ENCODE data around the gene C17orf67. TPM values are rescaled to one million over a fixed set of nuclear protein-coding genes. Genes with fewer than 3 reads are reported as not detected.

The C17orf67 gene
- total and polyA plus RNA-seq, 2 experiments from 2014 or later = 1.0 to 3.7 TPM

DNA sequence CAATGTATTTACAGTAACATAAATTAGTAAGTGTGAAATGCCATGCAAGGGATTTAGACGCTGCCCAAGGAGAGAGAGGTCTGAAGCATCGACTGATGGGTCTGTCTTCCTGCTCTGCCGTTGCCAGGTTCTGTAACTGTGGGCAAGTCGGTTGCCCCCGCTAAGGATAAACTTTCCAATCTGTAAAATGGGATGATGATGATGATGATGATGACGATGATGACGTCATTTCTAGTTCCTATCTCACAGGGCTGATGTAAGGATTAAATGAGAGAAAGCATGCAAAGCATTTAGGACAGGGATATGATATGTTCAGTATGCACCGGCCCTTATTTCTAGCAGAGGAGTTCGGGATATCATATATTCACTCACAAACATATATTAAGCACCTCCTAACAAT is 54.8 kb downstream of the C17orf67 start (continued):
- TF ChIP-seq, protein P1, sequence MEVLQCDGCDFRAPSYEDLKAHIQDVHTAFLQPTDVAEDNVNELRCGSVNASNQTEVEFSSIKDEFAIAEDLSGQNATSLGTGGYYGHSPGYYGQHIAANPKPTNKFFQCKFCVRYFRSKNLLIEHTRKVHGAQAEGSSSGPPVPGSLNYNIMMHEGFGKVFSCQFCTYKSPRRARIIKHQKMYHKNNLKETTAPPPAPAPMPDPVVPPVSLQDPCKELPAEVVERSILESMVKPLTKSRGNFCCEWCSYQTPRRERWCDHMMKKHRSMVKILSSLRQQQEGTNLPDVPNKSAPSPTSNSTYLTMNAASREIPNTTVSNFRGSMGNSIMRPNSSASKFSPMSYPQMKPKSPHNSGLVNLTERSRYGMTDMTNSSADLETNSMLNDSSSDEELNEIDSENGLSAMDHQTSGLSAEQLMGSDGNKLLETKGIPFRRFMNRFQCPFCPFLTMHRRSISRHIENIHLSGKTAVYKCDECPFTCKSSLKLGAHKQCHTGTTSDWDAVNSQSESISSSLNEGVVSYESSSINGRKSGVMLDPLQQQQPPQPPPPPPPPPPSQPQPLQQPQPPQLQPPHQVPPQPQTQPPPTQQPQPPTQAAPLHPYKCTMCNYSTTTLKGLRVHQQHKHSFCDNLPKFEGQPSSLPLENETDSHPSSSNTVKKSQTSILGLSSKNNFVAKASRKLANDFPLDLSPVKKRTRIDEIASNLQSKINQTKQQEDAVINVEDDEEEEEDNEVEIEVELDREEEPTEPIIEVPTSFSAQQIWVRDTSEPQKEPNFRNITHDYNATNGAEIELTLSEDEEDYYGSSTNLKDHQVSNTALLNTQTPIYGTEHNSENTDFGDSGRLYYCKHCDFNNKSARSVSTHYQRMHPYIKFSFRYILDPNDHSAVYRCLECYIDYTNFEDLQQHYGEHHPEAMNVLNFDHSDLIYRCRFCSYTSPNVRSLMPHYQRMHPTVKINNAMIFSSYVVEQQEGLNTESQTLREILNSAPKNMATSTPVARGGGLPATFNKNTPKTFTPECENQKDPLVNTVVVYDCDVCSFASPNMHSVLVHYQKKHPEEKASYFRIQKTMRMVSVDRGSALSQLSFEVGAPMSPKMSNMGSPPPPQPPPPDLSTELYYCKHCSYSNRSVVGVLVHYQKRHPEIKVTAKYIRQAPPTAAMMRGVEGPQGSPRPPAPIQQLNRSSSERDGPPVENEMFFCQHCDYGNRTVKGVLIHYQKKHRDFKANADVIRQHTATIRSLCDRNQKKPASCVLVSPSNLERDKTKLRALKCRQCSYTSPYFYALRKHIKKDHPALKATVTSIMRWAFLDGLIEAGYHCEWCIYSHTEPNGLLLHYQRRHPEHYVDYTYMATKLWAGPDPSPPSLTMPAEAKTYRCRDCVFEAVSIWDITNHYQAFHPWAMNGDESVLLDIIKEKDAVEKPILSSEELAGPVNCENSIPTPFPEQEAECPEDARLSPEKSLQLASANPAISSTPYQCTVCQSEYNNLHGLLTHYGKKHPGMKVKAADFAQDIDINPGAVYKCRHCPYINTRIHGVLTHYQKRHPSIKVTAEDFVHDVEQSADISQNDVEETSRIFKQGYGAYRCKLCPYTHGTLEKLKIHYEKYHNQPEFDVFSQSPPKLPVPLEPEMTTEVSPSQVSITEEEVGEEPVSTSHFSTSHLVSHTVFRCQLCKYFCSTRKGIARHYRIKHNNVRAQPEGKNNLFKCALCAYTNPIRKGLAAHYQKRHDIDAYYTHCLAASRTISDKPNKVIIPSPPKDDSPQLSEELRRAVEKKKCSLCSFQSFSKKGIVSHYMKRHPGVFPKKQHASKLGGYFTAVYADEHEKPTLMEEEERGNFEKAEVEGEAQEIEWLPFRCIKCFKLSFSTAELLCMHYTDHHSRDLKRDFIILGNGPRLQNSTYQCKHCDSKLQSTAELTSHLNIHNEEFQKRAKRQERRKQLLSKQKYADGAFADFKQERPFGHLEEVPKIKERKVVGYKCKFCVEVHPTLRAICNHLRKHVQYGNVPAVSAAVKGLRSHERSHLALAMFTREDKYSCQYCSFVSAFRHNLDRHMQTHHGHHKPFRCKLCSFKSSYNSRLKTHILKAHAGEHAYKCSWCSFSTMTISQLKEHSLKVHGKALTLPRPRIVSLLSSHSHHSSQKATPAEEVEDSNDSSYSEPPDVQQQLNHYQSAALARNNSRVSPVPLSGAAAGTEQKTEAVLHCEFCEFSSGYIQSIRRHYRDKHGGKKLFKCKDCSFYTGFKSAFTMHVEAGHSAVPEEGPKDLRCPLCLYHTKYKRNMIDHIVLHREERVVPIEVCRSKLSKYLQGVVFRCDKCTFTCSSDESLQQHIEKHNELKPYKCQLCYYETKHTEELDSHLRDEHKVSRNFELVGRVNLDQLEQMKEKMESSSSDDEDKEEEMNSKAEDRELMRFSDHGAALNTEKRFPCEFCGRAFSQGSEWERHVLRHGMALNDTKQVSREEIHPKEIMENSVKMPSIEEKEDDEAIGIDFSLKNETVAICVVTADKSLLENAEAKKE (CRISPR knock-in tag; IDR thresholded peaks at IDR 0.05) = no peak

DNA sequence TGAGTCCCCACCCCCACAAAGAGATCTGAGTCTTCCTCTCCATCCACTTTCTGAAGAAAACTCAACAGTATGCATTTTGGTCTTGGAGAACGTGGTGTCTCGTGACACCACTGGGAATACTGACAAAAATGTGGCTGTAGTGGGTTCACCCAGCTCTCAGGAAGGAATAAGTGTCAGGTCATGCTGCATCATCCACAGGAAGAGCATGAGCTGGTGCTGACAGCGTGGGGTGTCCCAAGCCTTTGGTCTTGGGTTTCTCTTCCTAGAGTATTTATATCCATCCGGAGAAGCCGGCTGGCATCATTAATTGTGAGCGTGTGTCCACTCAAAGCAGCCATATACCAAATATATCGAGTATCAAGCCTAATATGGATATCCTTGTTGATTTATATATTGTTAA is 55.9 kb downstream of the C17orf67 start:
- no peaks in the 10 kb centered on the region for H3K79me2 ChIP-seq (replicated peaks; ENCODE audit: insufficient read depth)
- peaks cover 22% of the 10 kb centered on the region for H3K27me3 ChIP-seq (ENCODE audit: insufficient read depth)
- no peak overlapping the region for H3K4me2 ChIP-seq
- H3F3A ChIP-seq (replicated peaks; ENCODE audit: low read depth) = no peaks in the 10 kb centered on the region
- H3K36me3 ChIP-seq (ENCODE audit: insufficient read depth) = no peaks in the 10 kb centered on the region
- ATAC-seq = no peak
- H3K4me3 ChIP-seq = no peak overlapping the region
- H3K27me3 Mint-ChIP-seq (ENCODE audit: insufficient read depth, low read depth, poor library complexity) = peaks cover 22% of the 10 kb centered on the region
- H2AFZ ChIP-seq = no peak overlapping the region
- H3K4me1 Mint-ChIP-seq = peaks cover 6% of the 10 kb centered on the region
- H3K9me3 Mint-ChIP-seq = no peaks in the 10 kb centered on the region
- H3K27ac ChIP-seq (ENCODE audit: low read depth) = no peak overlapping the region
- H3K9me2 ChIP-seq (ENCODE audit: insufficient read depth) = no peaks in the 10 kb centered on the region
- no peaks in the 10 kb centered on the region; the same call in 1 of the 2 replicates for H4K20me1 ChIP-seq (replicated peaks; ENCODE audit: insufficient read depth)
- no peak overlapping the region for H3K27ac Mint-ChIP-seq
- H3K4me1 ChIP-seq (ENCODE audit: insufficient read depth) = peaks cover 6% of the 10 kb centered on the region; the same call in 1 of the 2 replicates
- DNase-seq (ENCODE audit: low spot score) = no peak
- no peaks in the 10 kb centered on the region for H3K36me3 Mint-ChIP-seq (ENCODE audit: low read depth)
- H3K4me3 Mint-ChIP-seq = no peak overlapping the region
- no peak for TF ChIP-seq NANOG (IDR thresholded peaks at IDR 0.05; ENCODE audit: borderline replicate concordance)
- no peak for TF ChIP-seq ZNF331 (CRISPR knock-in tag; IDR thresholded peaks at IDR 0.05; ENCODE audit: low read depth)
- TF ChIP-seq, protein P2, sequence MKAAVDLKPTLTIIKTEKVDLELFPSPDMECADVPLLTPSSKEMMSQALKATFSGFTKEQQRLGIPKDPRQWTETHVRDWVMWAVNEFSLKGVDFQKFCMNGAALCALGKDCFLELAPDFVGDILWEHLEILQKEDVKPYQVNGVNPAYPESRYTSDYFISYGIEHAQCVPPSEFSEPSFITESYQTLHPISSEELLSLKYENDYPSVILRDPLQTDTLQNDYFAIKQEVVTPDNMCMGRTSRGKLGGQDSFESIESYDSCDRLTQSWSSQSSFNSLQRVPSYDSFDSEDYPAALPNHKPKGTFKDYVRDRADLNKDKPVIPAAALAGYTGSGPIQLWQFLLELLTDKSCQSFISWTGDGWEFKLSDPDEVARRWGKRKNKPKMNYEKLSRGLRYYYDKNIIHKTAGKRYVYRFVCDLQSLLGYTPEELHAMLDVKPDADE (IDR thresholded peaks at IDR 0.05) = no peak
- TF ChIP-seq, protein P3, sequence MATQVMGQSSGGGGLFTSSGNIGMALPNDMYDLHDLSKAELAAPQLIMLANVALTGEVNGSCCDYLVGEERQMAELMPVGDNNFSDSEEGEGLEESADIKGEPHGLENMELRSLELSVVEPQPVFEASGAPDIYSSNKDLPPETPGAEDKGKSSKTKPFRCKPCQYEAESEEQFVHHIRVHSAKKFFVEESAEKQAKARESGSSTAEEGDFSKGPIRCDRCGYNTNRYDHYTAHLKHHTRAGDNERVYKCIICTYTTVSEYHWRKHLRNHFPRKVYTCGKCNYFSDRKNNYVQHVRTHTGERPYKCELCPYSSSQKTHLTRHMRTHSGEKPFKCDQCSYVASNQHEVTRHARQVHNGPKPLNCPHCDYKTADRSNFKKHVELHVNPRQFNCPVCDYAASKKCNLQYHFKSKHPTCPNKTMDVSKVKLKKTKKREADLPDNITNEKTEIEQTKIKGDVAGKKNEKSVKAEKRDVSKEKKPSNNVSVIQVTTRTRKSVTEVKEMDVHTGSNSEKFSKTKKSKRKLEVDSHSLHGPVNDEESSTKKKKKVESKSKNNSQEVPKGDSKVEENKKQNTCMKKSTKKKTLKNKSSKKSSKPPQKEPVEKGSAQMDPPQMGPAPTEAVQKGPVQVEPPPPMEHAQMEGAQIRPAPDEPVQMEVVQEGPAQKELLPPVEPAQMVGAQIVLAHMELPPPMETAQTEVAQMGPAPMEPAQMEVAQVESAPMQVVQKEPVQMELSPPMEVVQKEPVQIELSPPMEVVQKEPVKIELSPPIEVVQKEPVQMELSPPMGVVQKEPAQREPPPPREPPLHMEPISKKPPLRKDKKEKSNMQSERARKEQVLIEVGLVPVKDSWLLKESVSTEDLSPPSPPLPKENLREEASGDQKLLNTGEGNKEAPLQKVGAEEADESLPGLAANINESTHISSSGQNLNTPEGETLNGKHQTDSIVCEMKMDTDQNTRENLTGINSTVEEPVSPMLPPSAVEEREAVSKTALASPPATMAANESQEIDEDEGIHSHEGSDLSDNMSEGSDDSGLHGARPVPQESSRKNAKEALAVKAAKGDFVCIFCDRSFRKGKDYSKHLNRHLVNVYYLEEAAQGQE (IDR thresholded peaks at IDR 0.05; ENCODE audit: unreplicated experiment) = no peak
- TF ChIP-seq JUNB (IDR thresholded peaks at IDR 0.05; ENCODE audit: unreplicated experiment) = no peak
- no peak for TF ChIP-seq POLR2AphosphoS5 (IDR thresholded peaks at IDR 0.05; ENCODE audit: low read depth)
- TF ChIP-seq CREB1 (CRISPR knock-in tag; IDR thresholded peaks at IDR 0.05; ENCODE audit: low read depth) = no peak
- TF ChIP-seq, protein P4, sequence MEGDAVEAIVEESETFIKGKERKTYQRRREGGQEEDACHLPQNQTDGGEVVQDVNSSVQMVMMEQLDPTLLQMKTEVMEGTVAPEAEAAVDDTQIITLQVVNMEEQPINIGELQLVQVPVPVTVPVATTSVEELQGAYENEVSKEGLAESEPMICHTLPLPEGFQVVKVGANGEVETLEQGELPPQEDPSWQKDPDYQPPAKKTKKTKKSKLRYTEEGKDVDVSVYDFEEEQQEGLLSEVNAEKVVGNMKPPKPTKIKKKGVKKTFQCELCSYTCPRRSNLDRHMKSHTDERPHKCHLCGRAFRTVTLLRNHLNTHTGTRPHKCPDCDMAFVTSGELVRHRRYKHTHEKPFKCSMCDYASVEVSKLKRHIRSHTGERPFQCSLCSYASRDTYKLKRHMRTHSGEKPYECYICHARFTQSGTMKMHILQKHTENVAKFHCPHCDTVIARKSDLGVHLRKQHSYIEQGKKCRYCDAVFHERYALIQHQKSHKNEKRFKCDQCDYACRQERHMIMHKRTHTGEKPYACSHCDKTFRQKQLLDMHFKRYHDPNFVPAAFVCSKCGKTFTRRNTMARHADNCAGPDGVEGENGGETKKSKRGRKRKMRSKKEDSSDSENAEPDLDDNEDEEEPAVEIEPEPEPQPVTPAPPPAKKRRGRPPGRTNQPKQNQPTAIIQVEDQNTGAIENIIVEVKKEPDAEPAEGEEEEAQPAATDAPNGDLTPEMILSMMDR (conservative IDR thresholded peaks at IDR 0.05; ENCODE audit: low read depth in 2 of 2) = no peak
- no peak for TF ChIP-seq STAT1 (IDR thresholded peaks at IDR 0.05; ENCODE audit: unreplicated experiment)
- no peak for TF ChIP-seq EZH2 (IDR thresholded peaks at IDR 0.05; ENCODE audit: low read depth, unreplicated experiment)
- TF ChIP-seq ZNF114 (CRISPR knock-in tag; IDR thresholded peaks at IDR 0.05) = no peak
- no peak for TF ChIP-seq EZH2phosphoT487 (IDR thresholded peaks at IDR 0.05; ENCODE audit: unreplicated experiment)

Data from GM23338 (cell line).